Gastroesophageal sphincter (tissue), 4 donors: ENCODE measurements around the gene NDP. TPM values are rescaled to one million over a fixed set of nuclear protein-coding genes. Genes with fewer than 3 reads are reported as not detected.

Experiments
- ATAC-seq: fragments of 150-250 bp; one replicate; pipeline ENCODE4 v1.9.1; 2016; ENCODE audit warnings: mild to moderate bottlenecking, moderate library complexity
- H3K27ac ChIP-seq, 4 donors: fragments of 200-600 bp; sonication (generic) in 3 of 4; 1 replicate in 3 of 4; 2 replicates in 1 of 4; pipeline ENCODE4 v1.5.1; 2016 to 2019
- H3K27me3 ChIP-seq: fragments of 200-600 bp; sonication (generic); one replicate; pipeline ENCODE4 v1.5.1; 2019
- H3K36me3 ChIP-seq, 2 donors: fragments of 200-600 bp; sonication (generic); one replicate each; pipeline ENCODE4 v1.5.1; 2019; ENCODE audit warnings: control low read depth in 1 of 2
- H3K4me1 ChIP-seq, 3 donors: fragments of 200-600 bp; sonication (generic); 1 replicate in 2 of 3; 2 replicates in 1 of 3; pipeline ENCODE4 v1.5.1; 2016 to 2019; ENCODE audit warnings: control low read depth in 2 of 3
- H3K4me3 ChIP-seq, 2 donors: fragments of 200-600 bp; sonication (generic); one replicate each; pipeline ENCODE4 v1.5.1; 2019; ENCODE audit warnings: mild to moderate bottlenecking in 1 of 2, moderate library complexity in 1 of 2
- H3K9me3 ChIP-seq, 3 donors: fragments of 200-600 bp; sonication (generic); one replicate each; pipeline ENCODE4 v1.5.1; 2017 to 2019; ENCODE audit warnings: control low read depth in 2 of 3
- CTCF ChIP-seq, 4 experiments: fragments of 200-600 bp in 2 of 4; fragments of 450-650 bp in 2 of 4; sonication (generic) in 1 of 4; IDR thresholded peaks; one replicate each; pipeline ENCODE4 v1.5.1; 2017 to 2019; ENCODE audit warnings: antibody characterized with exemption in 4 of 4, mild to moderate bottlenecking in 2 of 4, moderate library complexity in 2 of 4
- EP300 ChIP-seq: sonication (generic); formaldehyde crosslinking; IDR thresholded peaks from one replicate; pipeline ENCODE4 v1.6.1; 2017; ENCODE audit warnings: antibody characterized with exemption, mild to moderate bottlenecking
- POLR2A ChIP-seq, 2 donors: fragments of 450-650 bp; IDR thresholded peaks; one replicate each; pipeline ENCODE4 v1.6.1; 2017; ENCODE audit warnings: antibody characterized with exemption in 2 of 2, mild to moderate bottlenecking in 2 of 2, moderate library complexity in 1 of 2
- POLR2AphosphoS5 ChIP-seq: sonication (generic); formaldehyde crosslinking; IDR thresholded peaks from one replicate; pipeline ENCODE4 v1.6.1; 2017; ENCODE audit warnings: antibody characterized with exemption
- WGBS, 2 donors: methylation state at CpG; one replicate each; pipeline ENCODE4 v1.1.5; 2018; ENCODE audit warnings: low coverage in 1 of 2; 5-methylcytosine and 5-hydroxymethylcytosine counted together
- total RNA-seq, 4 donors: library from RNA; depleted of rRNA; stranded (reverse); fragments of >200 nt; gene quantifications; one replicate each; pipeline ENCODE4 v1.1.0, GENCODE V29; 2016

The NDP gene
- total RNA-seq, 4 donors from 2014 or later: not detected

- Histone ChIP-seq H3K4me3 (no peak overlapping the region), H3K9me3 (no peaks in the 10 kb centered on the region), H3K27me3 (no peaks in the 10 kb centered on the region), H3K27ac (no peak overlapping the region), H3K4me1 (no peaks in the 10 kb centered on the region), H3K36me3 (no peaks in the 10 kb centered on the region)
- 50% methylated on average over 1 of the region's 1 CpG; no CpG with 5 or more reads in 1 of the 2 donors for WGBS, 2 donors
- ATAC-seq: no peak
- TF ChIP-seq POLR2AphosphoS5 (no peak), CTCF (IDR thresholded peaks at IDR 0.05) (no peak), POLR2A (IDR thresholded peaks at IDR 0.05) (no peak), EP300 (no peak)
These were observed 32.9 kb upstream of the NDP start for GRCh38 chrX:44006081-44006480.

GRCh38 chrX:44003975-44004374, 30.8 kb upstream of the NDP start:
- H3K27ac ChIP-seq: no peak overlapping the region
- TF ChIP-seq POLR2A (IDR thresholded peaks at IDR 0.05) (no peak), EP300 (no peak), CTCF (IDR thresholded peaks at IDR 0.05) (no peak), POLR2AphosphoS5 (no peak)
- H3K4me3 ChIP-seq: no peak overlapping the region
- no peaks in the 10 kb centered on the region for H3K27me3 ChIP-seq
- H3K36me3 ChIP-seq: no peaks in the 10 kb centered on the region
- 50% methylated on average over 1 of the region's 3 CpGs; no CpG with 5 or more reads in 1 of the 2 donors for WGBS, 2 donors
- H3K9me3 ChIP-seq: no peaks in the 10 kb centered on the region
- no peaks in the 10 kb centered on the region for H3K4me1 ChIP-seq
- ATAC-seq: no peak

GRCh38 chrX:44002567-44002966, 29.4 kb upstream of the NDP start:
- Histone ChIP-seq H3K4me3 (no peak overlapping the region), H3K27ac (no peak overlapping the region), H3K36me3 (no peaks in the 10 kb centered on the region), H3K27me3 (no peaks in the 10 kb centered on the region), H3K4me1 (no peaks in the 10 kb centered on the region), H3K9me3 (no peaks in the 10 kb centered on the region)
- TF ChIP-seq POLR2AphosphoS5 (no peak), CTCF (IDR thresholded peaks at IDR 0.05) (no peak)
- ATAC-seq: no peak
- WGBS, 2 donors: 80% methylated on average over 1 of the region's 1 CpG; no CpG with 5 or more reads in 1 of the 2 donors

- H3K27ac ChIP-seq: no peak overlapping the region
- ATAC-seq: no peak
- no peak overlapping the region for H3K4me3 ChIP-seq
- no peaks in the 10 kb centered on the region for H3K36me3 ChIP-seq
- no peaks in the 10 kb centered on the region for H3K27me3 ChIP-seq
- no peaks in the 10 kb centered on the region for H3K4me1 ChIP-seq
- no peaks in the 10 kb centered on the region for H3K9me3 ChIP-seq
- no peak for TF ChIP-seq POLR2AphosphoS5
- no peak for TF ChIP-seq EP300
- TF ChIP-seq CTCF (IDR thresholded peaks at IDR 0.05): no peak
- no peak for TF ChIP-seq POLR2A (IDR thresholded peaks at IDR 0.05)
- 83% methylated on average over 1 of the region's 1 CpG; no CpG with 5 or more reads in 1 of the 2 donors for whole genome bisulfite sequencing, 2 donors
These were observed 25.2 kb upstream of the NDP start for GRCh38 chrX:43998374-43998773.

GRCh38 chrX:43996491-43996890, 23.3 kb upstream of the NDP start:
- Histone ChIP-seq H3K4me1 (no peaks in the 10 kb centered on the region), H3K9me3 (no peaks in the 10 kb centered on the region), H3K4me3 (no peak overlapping the region), H3K27ac (no peak overlapping the region), H3K36me3 (no peaks in the 10 kb centered on the region), H3K27me3 (no peaks in the 10 kb centered on the region)
- WGBS, 2 donors: 86 to 100% methylated on average over 2 of the region's 2 CpGs
- TF ChIP-seq POLR2AphosphoS5: no peak
- no peak for TF ChIP-seq POLR2A (IDR thresholded peaks at IDR 0.05)
- no peak for TF ChIP-seq EP300
- TF ChIP-seq CTCF (IDR thresholded peaks at IDR 0.05): no peak
- no peak for ATAC-seq
